Osteoblast (primary cell): Measurements from ENCODE around the gene LRP2. TPM values are rescaled to one million over a fixed set of nuclear protein-coding genes. Genes with fewer than 3 reads are reported as not detected.

Experiments
- DNase-seq: peaks from one replicate; pipeline ENCODE4 v3.0.0; 2011; ENCODE audit warnings: low spot score, mixed read lengths; ENCODE audit not compliant: insufficient read length; ENCODE audit errors: missing footprints
- H2AFZ ChIP-seq: 2 replicates; pipeline ENCODE4 v1.6.0; 2011; ENCODE audit warnings: mild to moderate bottlenecking, low read length
- H3K27ac ChIP-seq: 2 replicates; pipeline ENCODE4 v1.5.1; 2011; ENCODE audit warnings: mild to moderate bottlenecking, low read depth, low read length, moderate library complexity
- H3K27me3 ChIP-seq: 2 replicates; pipeline ENCODE4 v1.6.0; 2012; ENCODE audit warnings: mild to moderate bottlenecking, control low read depth, inconsistent platforms, low read length, moderate library complexity; ENCODE audit not compliant: insufficient read depth
- H3K36me3 ChIP-seq: 2 replicates; pipeline ENCODE4 v1.5.1; 2011; ENCODE audit warnings: mild to moderate bottlenecking, low read length, control low read depth, moderate library complexity; ENCODE audit not compliant: insufficient read depth
- H3K4me1 ChIP-seq: 2 replicates; pipeline ENCODE4 v1.5.1; 2011; ENCODE audit warnings: mild to moderate bottlenecking, low read length, control low read depth, moderate library complexity; ENCODE audit not compliant: insufficient read depth
- H3K4me2 ChIP-seq: 2 replicates; pipeline ENCODE4 v1.6.0; 2011; ENCODE audit warnings: mild to moderate bottlenecking, low read length; ENCODE audit not compliant: insufficient read depth
- H3K4me3 ChIP-seq: fragments of 200-600 bp; sonication (generic); 3 replicates; pipeline ENCODE4 v1.5.1; 2012; ENCODE audit warnings: mild to moderate bottlenecking, low read length, inconsistent platforms; ENCODE audit not compliant: insufficient read depth
- H3K79me2 ChIP-seq: 2 replicates; pipeline ENCODE4 v1.6.0; 2012; ENCODE audit warnings: mild to moderate bottlenecking, low read length, control low read depth, inconsistent platforms; ENCODE audit not compliant: insufficient read depth
- H3K9me3 ChIP-seq: 2 replicates; pipeline ENCODE4 v1.5.1; 2011; ENCODE audit warnings: low read depth, low read length, control low read depth
- H4K20me1 ChIP-seq: 2 replicates; pipeline ENCODE4 v1.6.0; 2012; ENCODE audit warnings: mild to moderate bottlenecking, low read length, control low read depth; ENCODE audit not compliant: insufficient read depth
- total RNA-seq: library from RNA; depleted of rRNA; stranded (reverse); fragments of >200 nt; gene quantifications from 2 replicates; pipeline ENCODE4 v1.2.3, GENCODE V29; 2012
- TF ChIP-seq, protein P1 (sequence below): IDR thresholded peaks from 2 replicates; pipeline ENCODE4 v1.5.1; 2011; ENCODE audit warnings: mild to moderate bottlenecking, low read depth, low read length, moderate library complexity; ENCODE audit errors: extremely low read depth

LRP2 gene
- total RNA-seq, 1 donor: not detected

DNA sequence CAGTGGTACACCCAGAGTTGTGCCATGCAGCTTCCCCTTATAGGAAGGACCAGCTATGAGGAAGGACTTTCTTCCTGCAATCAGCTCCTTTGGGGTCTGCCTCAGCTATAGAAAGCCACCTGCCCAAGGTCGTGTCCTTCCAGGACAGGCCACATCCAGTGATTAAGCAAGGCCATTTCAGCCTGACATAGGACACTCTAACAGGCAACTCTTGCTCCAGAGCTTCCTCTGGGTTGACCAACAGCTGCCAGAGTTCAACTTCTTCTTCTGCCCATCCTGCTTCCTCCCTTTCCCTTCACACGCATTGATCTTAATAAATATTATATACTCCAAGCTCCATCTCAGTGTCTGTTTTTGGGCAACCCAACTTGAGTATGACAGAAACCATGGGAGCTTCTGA, 12.8 kb downstream of the LRP2 start:
- Histone ChIP-seq H3K27ac (no peak overlapping the region), H2AFZ (no peak overlapping the region), H3K79me2 (no peaks in the 10 kb centered on the region), H3K9me3 (no peaks in the 10 kb centered on the region), H3K4me2 (no peak overlapping the region), H3K27me3 (peaks cover 2% of the 10 kb centered on the region), H3K4me3 (no peak overlapping the region), H3K4me1 (no peaks in the 10 kb centered on the region), H4K20me1 (no peaks in the 10 kb centered on the region), H3K36me3 (no peaks in the 10 kb centered on the region)
- no peak for DNase-seq
- TF ChIP-seq, protein P1, sequence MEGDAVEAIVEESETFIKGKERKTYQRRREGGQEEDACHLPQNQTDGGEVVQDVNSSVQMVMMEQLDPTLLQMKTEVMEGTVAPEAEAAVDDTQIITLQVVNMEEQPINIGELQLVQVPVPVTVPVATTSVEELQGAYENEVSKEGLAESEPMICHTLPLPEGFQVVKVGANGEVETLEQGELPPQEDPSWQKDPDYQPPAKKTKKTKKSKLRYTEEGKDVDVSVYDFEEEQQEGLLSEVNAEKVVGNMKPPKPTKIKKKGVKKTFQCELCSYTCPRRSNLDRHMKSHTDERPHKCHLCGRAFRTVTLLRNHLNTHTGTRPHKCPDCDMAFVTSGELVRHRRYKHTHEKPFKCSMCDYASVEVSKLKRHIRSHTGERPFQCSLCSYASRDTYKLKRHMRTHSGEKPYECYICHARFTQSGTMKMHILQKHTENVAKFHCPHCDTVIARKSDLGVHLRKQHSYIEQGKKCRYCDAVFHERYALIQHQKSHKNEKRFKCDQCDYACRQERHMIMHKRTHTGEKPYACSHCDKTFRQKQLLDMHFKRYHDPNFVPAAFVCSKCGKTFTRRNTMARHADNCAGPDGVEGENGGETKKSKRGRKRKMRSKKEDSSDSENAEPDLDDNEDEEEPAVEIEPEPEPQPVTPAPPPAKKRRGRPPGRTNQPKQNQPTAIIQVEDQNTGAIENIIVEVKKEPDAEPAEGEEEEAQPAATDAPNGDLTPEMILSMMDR: no peak

- no peak overlapping the region for H3K27ac ChIP-seq
- TF ChIP-seq, protein P1: no peak
- no peak overlapping the region for H3K4me2 ChIP-seq
- H2AFZ ChIP-seq: no peak overlapping the region
- no peaks in the 10 kb centered on the region for H4K20me1 ChIP-seq
- H3K9me3 ChIP-seq: no peaks in the 10 kb centered on the region
- no peak for DNase-seq
- peaks cover 2% of the 10 kb centered on the region for H3K27me3 ChIP-seq
- no peak overlapping the region for H3K4me3 ChIP-seq
- H3K36me3 ChIP-seq: no peaks in the 10 kb centered on the region
- no peaks in the 10 kb centered on the region for H3K4me1 ChIP-seq
- no peaks in the 10 kb centered on the region for H3K79me2 ChIP-seq
These were observed 13.9 kb downstream of the LRP2 start for GRCh38 chr2:169348321-169349024.

GRCh38 chr2:169345486-169346437, 16.6 kb downstream of the LRP2 start:
- Histone ChIP-seq H3K27me3 (peaks cover 2% of the 10 kb centered on the region), H4K20me1 (no peaks in the 10 kb centered on the region), H3K4me1 (no peaks in the 10 kb centered on the region), H3K4me3 (no peak overlapping the region), H3K27ac (no peak overlapping the region), H3K79me2 (no peaks in the 10 kb centered on the region), H3K4me2 (no peak overlapping the region), H3K36me3 (no peaks in the 10 kb centered on the region), H2AFZ (no peak overlapping the region), H3K9me3 (no peaks in the 10 kb centered on the region)
- TF ChIP-seq, protein P1: no peak
- DNase-seq: no peak
